ENCODE measurements around the gene LTBP2. TPM values are rescaled to one million over a fixed set of nuclear protein-coding genes. Genes with fewer than 3 reads are reported as not detected.

LTBP2 gene
- total RNA-seq, 1 experiment from 2014 or later, result 17.4 TPM

GRCh38 chr14:74566174-74567141 lies 45.6 kb downstream of the LTBP2 start:
- no peak for TF ChIP-seq CTCF (conservative IDR thresholded peaks at IDR 0.05; ENCODE audit: low read depth, low read length)
- TF ChIP-seq EZH2phosphoT487 (IDR thresholded peaks at IDR 0.05; ENCODE audit: borderline replicate concordance, low read length), result no peak
- TF ChIP-seq EZH2 (IDR thresholded peaks at IDR 0.05; ENCODE audit: low read length, unreplicated experiment), result no peak
- peak overlapping the region; percentile 80 for H3K9ac ChIP-seq (ENCODE audit: low read length)
- no peaks in the 10 kb centered on the region for H3K27me3 ChIP-seq (ENCODE audit: low read length)
- H3K9me2 ChIP-seq (replicated peaks; ENCODE audit: low read length), result no peaks in the 10 kb centered on the region
- DNase-seq (peak; percentile 98), ATAC-seq (peak; percentile 88)
- H3K79me2 ChIP-seq (ENCODE audit: low read length), result peaks cover 19% of the 10 kb centered on the region; the same call in 1 of the 2 replicates
- TSS peak; percentile 30 for BruUV-seq (replicated peaks)
- peaks cover 4% of the 10 kb centered on the region for H3F3A ChIP-seq (ENCODE audit: low read length, unreplicated experiment)
- H3K4me1 ChIP-seq (ENCODE audit: insufficient read depth, low read length), result peaks cover 69% of the 10 kb centered on the region
- H2AFZ ChIP-seq (ENCODE audit: low read length), result 0 out of 2 replicates have a peak overlapping the region, but pooled peaks have one; percentile 20
- H3K4me2 ChIP-seq (ENCODE audit: low read length), result peak overlapping the region; percentile 73
- ChIA-PET CTCF (interaction anchor here (0.7 to 1.5 kb wide), 3 partner anchors 42 to 73 kb away, joined by 3 to 7 read pairs (median 4); partner anchors contain the start of genes ISCA2 and NPC2), POLR2A (ENCODE audit: unreplicated experiment) (interaction anchor here (0.5 to 0.7 kb wide), 4 partner anchors 55 to 112 kb away, joined by 3 to 6 read pairs (median 4); partner anchors contain the start of genes ISCA2 and NPC2)
- no peaks in the 10 kb centered on the region for H3K36me3 ChIP-seq (ENCODE audit: low read depth, low read length)
- no peaks in the 10 kb centered on the region for H3K9me3 ChIP-seq (ENCODE audit: low read length)
- H3K27ac ChIP-seq (ENCODE audit: low read length), result peak overlapping the region; percentile 96
- intact Hi-C loops (cut with micrococcal nuclease), result no loop called here
- no peak overlapping the region; the same call in 1 of the 2 replicates for H3K4me3 ChIP-seq (ENCODE audit: low read length)
- H4K20me1 ChIP-seq (ENCODE audit: low read length), result no peaks in the 10 kb centered on the region

- ChIA-PET POLR2A (ENCODE audit: unreplicated experiment) (no interaction called here), CTCF (no interaction called here)
- Histone ChIP-seq H3K9me3 (ENCODE audit: low read length) (no peaks in the 10 kb centered on the region), H4K20me1 (ENCODE audit: low read length) (no peaks in the 10 kb centered on the region), H3K4me2 (ENCODE audit: low read length) (peak overlapping the region; percentile 68), H3K9me2 (replicated peaks; ENCODE audit: low read length) (no peaks in the 10 kb centered on the region), H3K9ac (ENCODE audit: low read length) (no peak overlapping the region), H3K4me1 (ENCODE audit: insufficient read depth, low read length) (peaks cover 43% of the 10 kb centered on the region), H3K4me3 (ENCODE audit: low read length) (peak overlapping the region; percentile 35; the same call in 1 of the 2 replicates), H3K27ac (ENCODE audit: low read length) (peak overlapping the region; percentile 60), H3K79me2 (ENCODE audit: low read length) (peaks cover 14% of the 10 kb centered on the region; the same call in 1 of the 2 replicates), H2AFZ (ENCODE audit: low read length) (no peak overlapping the region; the same call in 1 of the 2 replicates), H3F3A (ENCODE audit: low read length, unreplicated experiment) (no peaks in the 10 kb centered on the region), H3K27me3 (ENCODE audit: low read length) (no peaks in the 10 kb centered on the region), H3K36me3 (ENCODE audit: low read depth, low read length) (no peaks in the 10 kb centered on the region)
- BruUV-seq (replicated peaks), result no TSS peak
- DNase-seq (no peak), ATAC-seq (no peak)
- intact Hi-C loops (cut with micrococcal nuclease), result no loop called here
- TF ChIP-seq EZH2phosphoT487 (IDR thresholded peaks at IDR 0.05; ENCODE audit: borderline replicate concordance, low read length), result no peak
- TF ChIP-seq CTCF (conservative IDR thresholded peaks at IDR 0.05; ENCODE audit: low read depth, low read length), result no peak; the same call in 1 of the 2 replicates
- no peak for TF ChIP-seq EZH2 (IDR thresholded peaks at IDR 0.05; ENCODE audit: low read length, unreplicated experiment)
Measured at GRCh38 chr14:74563586-74564159, 48.4 kb downstream of the LTBP2 start.
